Right lobe of liver (tissue), 6 donors: ENCODE measurements around the gene RAB21. TPM values are rescaled to one million over a fixed set of nuclear protein-coding genes. Genes with fewer than 3 reads are reported as not detected.
A peak's percentile ranks its signal among the peaks of the same experiment; 100 is the strongest.
"Not testable (repeated sequence)": the region's sequence is repeated elsewhere in the genome, so short reads cannot be mapped to it uniquely, and the experiment has no call there.

Experiments
- ATAC-seq, 4 donors: fragments of 200-7000 bp; cut with Tn5 transposase; one replicate each; pipeline ENCODE4 v1.9.1; 2020; ENCODE audit warnings: mild to moderate bottlenecking in 4 of 4, moderate library complexity in 4 of 4
- DNase-seq, 3 donors: peaks; one replicate each; pipeline ENCODE4 v3.0.0-alpha.2; 2020
- H3K27ac ChIP-seq, 3 donors: fragments of 200-600 bp; one replicate each; pipeline ENCODE4 v1.8.0; 2022
- H3K27me3 ChIP-seq, 2 donors: fragments of 200-600 bp; one replicate each; pipeline ENCODE4 v1.8.0; 2022
- H3K36me3 ChIP-seq, 4 donors: fragments of 200-600 bp; sonication (generic) in 1 of 4; one replicate each; pipeline versions ENCODE4 v1.5.1 to v1.8.0; 2017 to 2022; ENCODE audit warnings: control low read depth in 1 of 4
- H3K4me1 ChIP-seq, 4 donors: fragments of 200-600 bp; sonication (generic) in 1 of 4; one replicate each; pipeline versions ENCODE4 v1.5.1 to v1.8.0; 2017 to 2022; ENCODE audit warnings: control low read depth in 1 of 4
- H3K4me3 ChIP-seq, 3 donors: fragments of 200-600 bp; one replicate each; pipeline ENCODE4 v1.8.0; 2022
- H3K9me3 ChIP-seq, 4 donors: fragments of 200-600 bp; sonication (generic) in 1 of 4; one replicate each; pipeline versions ENCODE4 v1.5.1 to v1.8.0; 2017 to 2022; ENCODE audit warnings: control low read depth in 1 of 4
- POLR2A ChIP-seq: fragments of 450-650 bp; IDR thresholded peaks from one replicate; pipeline ENCODE4 v1.6.1; 2017; ENCODE audit warnings: antibody characterized with exemption, mild to moderate bottlenecking
- WGBS: methylation state at CpG from one replicate; pipeline ENCODE4 v1.1.6; 2018; ENCODE audit warnings: low coverage, low lambda C conversion rate; ENCODE audit not compliant: insufficient coverage; ENCODE audit errors: missing lambda C conversion rate; 5-methylcytosine and 5-hydroxymethylcytosine counted together
- intact Hi-C, 2 donors: fragments of 100-400 bp; cut with DNase I; formaldehyde crosslinking; loops; one replicate each; pipeline versions ENCODE4 v1.11.2 to v1.14.1; 2022
- total RNA-seq, 6 experiments: library from RNA; depleted of rRNA in 2 of 6; stranded (reverse); fragments of >200 nt in 2 of 6; fragmentation: NEBNext Ultra II Directional in 3 of 6; extraction: Animal tissue kit (Norgen Biotek cat#: 25700) in 3 of 6; gene quantifications; one replicate each; pipeline versions ENCODE4 v1.1.0 to v1.2.4, GENCODE V29; 2016 to 2023
- TF ChIP-seq, protein P1 (sequence below), 4 donors: fragments of 200-600 bp in 3 of 4; fragments of 450-650 bp in 1 of 4; IDR thresholded peaks; one replicate each; pipeline versions ENCODE4 v1.5.1 to v1.8.0; 2016 to 2022; ENCODE audit warnings: antibody characterized with exemption in 4 of 4, mild to moderate bottlenecking in 2 of 4
- donor health status: DM: no; HTN: yes; CAD: no.
- donor health status: DM: no; HTN: no; CAD: no.
- donor health status: DM: no; HTN: no; CAD: no.
- donor health status: DM: no; HTN: yes; CAD: no.
- donor health status: DM: no; HTN: yes; CAD: no.

Gene RAB21
- total RNA-seq, 6 experiments from 2014 or later, result 23.0 to 45.2 (median 31.3) TPM

- Histone ChIP-seq H3K27ac (no peak overlapping the region), H3K4me1 (no peaks in the 10 kb centered on the region), H3K9me3 (no peaks in the 10 kb centered on the region), H3K4me3 (no peak overlapping the region), H3K36me3 (no peaks in the 10 kb centered on the region), H3K27me3 (no peaks in the 10 kb centered on the region)
- ATAC-seq (peak; percentile 23 to 50 (median 41)), DNase-seq (no peak)
- intact Hi-C loops, result no loop called here
- TF ChIP-seq POLR2A, result no peak
- TF ChIP-seq, protein P1, sequence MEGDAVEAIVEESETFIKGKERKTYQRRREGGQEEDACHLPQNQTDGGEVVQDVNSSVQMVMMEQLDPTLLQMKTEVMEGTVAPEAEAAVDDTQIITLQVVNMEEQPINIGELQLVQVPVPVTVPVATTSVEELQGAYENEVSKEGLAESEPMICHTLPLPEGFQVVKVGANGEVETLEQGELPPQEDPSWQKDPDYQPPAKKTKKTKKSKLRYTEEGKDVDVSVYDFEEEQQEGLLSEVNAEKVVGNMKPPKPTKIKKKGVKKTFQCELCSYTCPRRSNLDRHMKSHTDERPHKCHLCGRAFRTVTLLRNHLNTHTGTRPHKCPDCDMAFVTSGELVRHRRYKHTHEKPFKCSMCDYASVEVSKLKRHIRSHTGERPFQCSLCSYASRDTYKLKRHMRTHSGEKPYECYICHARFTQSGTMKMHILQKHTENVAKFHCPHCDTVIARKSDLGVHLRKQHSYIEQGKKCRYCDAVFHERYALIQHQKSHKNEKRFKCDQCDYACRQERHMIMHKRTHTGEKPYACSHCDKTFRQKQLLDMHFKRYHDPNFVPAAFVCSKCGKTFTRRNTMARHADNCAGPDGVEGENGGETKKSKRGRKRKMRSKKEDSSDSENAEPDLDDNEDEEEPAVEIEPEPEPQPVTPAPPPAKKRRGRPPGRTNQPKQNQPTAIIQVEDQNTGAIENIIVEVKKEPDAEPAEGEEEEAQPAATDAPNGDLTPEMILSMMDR (IDR thresholded peaks at IDR 0.05), result no peak
Observed at GRCh38 chr12:71799106-71799505, 44.4 kb downstream of the RAB21 start.

- TF ChIP-seq, protein P1 (IDR thresholded peaks at IDR 0.05), result no peak
- no peak for TF ChIP-seq POLR2A
- no peak overlapping the region for H3K27ac ChIP-seq
- H3K36me3 ChIP-seq, result no peaks in the 10 kb centered on the region
- WGBS, result 63% methylated on average over 2 of the region's 3 CpGs
- H3K4me3 ChIP-seq, result no peak overlapping the region
- H3K4me1 ChIP-seq, result no peaks in the 10 kb centered on the region
- DNase-seq (no peak), ATAC-seq (no peak)
- no peaks in the 10 kb centered on the region for H3K9me3 ChIP-seq
- intact Hi-C loops, result no loop called here
- no peaks in the 10 kb centered on the region for H3K27me3 ChIP-seq
Observed at GRCh38 chr12:71800177-71800576, 45.5 kb downstream of the RAB21 start.

DNA sequence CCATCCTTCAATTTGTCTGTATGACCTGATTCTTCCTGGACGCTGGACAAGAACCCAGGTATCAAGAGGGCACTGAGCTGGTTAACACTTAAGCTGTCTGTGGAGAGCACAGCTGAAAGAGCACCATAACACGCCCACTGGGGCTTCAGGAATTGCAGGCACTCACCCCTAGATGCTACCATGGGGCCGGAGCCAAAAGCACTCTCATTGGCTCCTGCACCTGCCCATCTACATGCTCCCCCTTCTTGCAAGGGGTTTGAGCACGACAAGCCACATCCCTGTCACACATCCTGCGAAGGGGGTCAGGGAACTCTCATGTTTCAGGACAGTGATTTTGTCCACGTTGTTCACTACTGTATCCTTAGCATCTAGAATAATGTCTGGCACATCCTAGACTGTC lies 49.8 kb downstream of the RAB21 start:
- Histone ChIP-seq H3K9me3 (no peaks in the 10 kb centered on the region), H3K27me3 (no peaks in the 10 kb centered on the region), H3K4me3 (no peak overlapping the region), H3K27ac (no peak overlapping the region), H3K36me3 (no peaks in the 10 kb centered on the region), H3K4me1 (no peaks in the 10 kb centered on the region)
- 35% methylated on average over 4 of the region's 6 CpGs for WGBS
- TF ChIP-seq, protein P1 (IDR thresholded peaks at IDR 0.05), result no peak
- TF ChIP-seq POLR2A, result no peak
- ATAC-seq, result no peak
- intact Hi-C loops, result no loop called here
- DNase-seq, result no peak

GRCh38 chr12:71810921-71811320 lies 56.3 kb downstream of the RAB21 start:
- DNase-seq (no peak), ATAC-seq (no peak)
- Histone ChIP-seq H3K27me3 (no peaks in the 10 kb centered on the region), H3K4me1 (no peaks in the 10 kb centered on the region), H3K36me3 (no peaks in the 10 kb centered on the region), H3K27ac (no peak overlapping the region), H3K4me3 (no peak overlapping the region), H3K9me3 (no peaks in the 10 kb centered on the region)
- WGBS, result 29% methylated on average over 3 of the region's 3 CpGs
- TF ChIP-seq, protein P1 (IDR thresholded peaks at IDR 0.05), result no peak
- TF ChIP-seq POLR2A, result no peak
- intact Hi-C loops, result no loop called here

DNA sequence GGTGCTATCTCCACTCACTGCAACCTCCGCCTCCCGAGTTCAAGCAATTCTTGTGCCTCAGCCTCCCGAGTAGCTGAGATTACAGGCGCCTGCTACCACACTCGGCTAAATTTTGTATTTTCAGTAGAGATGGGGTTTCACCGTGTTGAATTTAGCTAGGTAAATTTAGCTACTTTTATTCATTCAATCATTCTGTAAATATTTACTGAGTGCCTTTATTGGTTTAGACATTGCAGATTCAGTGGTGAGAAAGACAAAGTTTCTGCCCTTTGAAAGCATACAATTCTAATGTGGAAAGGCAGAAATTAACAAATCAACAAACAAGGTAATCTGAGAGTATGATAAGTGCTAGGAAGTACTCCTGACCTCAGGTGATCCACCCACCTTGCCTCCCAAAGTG lies 60.6 kb downstream of the RAB21 start:
- not testable (repeated sequence) for H3K9me3 ChIP-seq

DNA sequence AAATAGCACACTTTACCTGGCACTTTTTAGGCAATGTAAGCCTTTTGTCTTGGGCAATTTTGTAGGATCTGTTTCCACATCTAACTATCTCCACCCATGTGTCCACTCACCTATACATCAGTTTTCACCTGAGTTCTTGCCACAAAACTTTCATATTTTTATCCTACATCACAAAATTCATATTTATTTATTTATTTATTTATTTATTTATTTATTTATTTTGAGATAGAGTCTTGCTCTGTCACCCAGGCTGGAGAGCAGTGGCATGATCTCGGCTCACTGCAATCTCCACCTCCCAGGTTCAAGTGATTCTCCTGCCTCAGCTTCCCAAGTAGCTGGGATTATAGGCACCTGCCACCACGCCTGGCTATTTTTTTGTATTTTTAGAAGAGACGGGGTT lies 67.4 kb downstream of the RAB21 start:
- WGBS, result 100% methylated on average over 2 of the region's 3 CpGs
- H3K4me1 ChIP-seq, H3K36me3 ChIP-seq, H3K27ac ChIP-seq, H3K4me3 ChIP-seq, H3K27me3 ChIP-seq, intact Hi-C loops, DNase-seq, ATAC-seq, H3K9me3 ChIP-seq: not testable (repeated sequence)

More for the DNA sequence above, 60.6 kb downstream of the RAB21 start:
- H3K4me3 ChIP-seq, H3K27me3 ChIP-seq, H3K27ac ChIP-seq, DNase-seq, intact Hi-C loops, H3K4me1 ChIP-seq, H3K36me3 ChIP-seq: not testable (repeated sequence)
- ATAC-seq, result peak in 2 of 4 donors; percentile 22 to 72
- WGBS, result 48% methylated on average over 6 of the region's 6 CpGs
